Endothelial cell of umbilical vein (primary cell): Measurements from ENCODE around the gene ARHGAP10. TPM values are rescaled to one million over a fixed set of nuclear protein-coding genes. Genes with fewer than 3 reads are reported as not detected.

Experiments used
- BruUV-seq: library from RNA; stranded (reverse); fragments of 400-500 nt; replicated peaks from 2 replicates; lab custom pipeline; 2021; lab: Mats Ljungman, UMichigan
- CTCF ChIA-PET: fragments of 300-600, 350-600 bp; sonication (Branson Sonifier 250); formaldehyde crosslinking; loops from one replicate; lab custom pipeline; 2021; ENCODE audit warnings: antibody characterized with exemption, inconsistent platforms; lab: Charles Lee
- POLR2A ChIA-PET: fragments of 300-600, 350-600 bp; sonication (Branson Sonifier 250); formaldehyde crosslinking; loops from one replicate; lab custom pipeline; 2021; ENCODE audit warnings: antibody characterized with exemption, inconsistent platforms; lab: Charles Lee
- DNase-seq: peaks from one replicate; pipeline ENCODE4 v3.0.0-alpha.2; 2011; ENCODE audit warnings: low read depth, low spot score
- FAIRE-seq: peaks from 2 replicates; lab custom pipeline; 2011; peaks lifted over from hg19 to GRCh38; lab: Jason Lieb, UNC
- H2AFZ ChIP-seq: 2 replicates; pipeline ENCODE4 v1.6.0; 2012; ENCODE audit warnings: low read depth, low read length, control low read depth, inconsistent platforms
- H3K27ac ChIP-seq: 2 replicates; pipeline ENCODE4 v1.5.1; 2011; ENCODE audit warnings: low read depth, mild to moderate bottlenecking, control low read depth, low read length, moderate library complexity; ENCODE audit not compliant: insufficient read depth
- H3K27me3 ChIP-seq, 2 experiments: 2 replicates each; pipeline versions ENCODE4 v1.6.0 to v1.6.1; 2011; ENCODE audit warnings: low read length in 2 of 2, mixed read lengths in 1 of 2; ENCODE audit not compliant: control insufficient read depth in 2 of 2, insufficient read depth in 2 of 2
- H3K36me3 ChIP-seq, 2 experiments: 2 replicates in 1 of 2; 3 replicates in 1 of 2; pipeline ENCODE4 v1.5.1; 2011; ENCODE audit warnings: low read length in 2 of 2, mild to moderate bottlenecking in 1 of 2, moderate library complexity in 1 of 2; ENCODE audit not compliant: control insufficient read depth in 2 of 2, insufficient read depth in 2 of 2; ENCODE audit errors: extremely low read depth in 1 of 2
- H3K4me1 ChIP-seq: 3 replicates; pipeline ENCODE4 v1.5.1; 2011; ENCODE audit warnings: mild to moderate bottlenecking, low read length; ENCODE audit not compliant: control insufficient read depth, insufficient read depth; ENCODE audit errors: extremely low read depth
- H3K4me2 ChIP-seq: 2 replicates; pipeline ENCODE4 v1.6.1; 2011; ENCODE audit warnings: low read length, control low read depth, mixed read lengths; ENCODE audit not compliant: insufficient read depth
- H3K4me3 ChIP-seq, 3 experiments: fragments of 200-600 bp in 1 of 3; sonication (generic), shearing (Covaris generic) in 1 of 3; replicated peaks in 1 of 3; 2 replicates each; pipeline ENCODE4 v1.5.1; 2011 to 2016; ENCODE audit warnings: control low read depth in 3 of 3, low read length in 3 of 3, mild to moderate bottlenecking in 2 of 3, inconsistent platforms in 1 of 3, low read depth in 1 of 3, moderate library complexity in 1 of 3; ENCODE audit not compliant: insufficient read depth in 1 of 3
- H3K79me2 ChIP-seq: 2 replicates; pipeline ENCODE4 v1.6.0; 2012; ENCODE audit warnings: low read length, inconsistent platforms; ENCODE audit not compliant: control insufficient read depth, insufficient read depth
- H3K9ac ChIP-seq: replicated peaks from 2 replicates; pipeline ENCODE3; 2011; ENCODE audit warnings: low read length, control low read depth; ENCODE audit not compliant: insufficient read depth; ENCODE audit errors: extremely low read depth
- H3K9me1 ChIP-seq: replicated peaks from 3 replicates; pipeline ENCODE4 v1.6.0; 2011; ENCODE audit warnings: mild to moderate bottlenecking, low read length; ENCODE audit not compliant: control insufficient read depth, insufficient read depth; ENCODE audit errors: extremely low read depth
- H3K9me3 ChIP-seq: replicated peaks from 2 replicates; pipeline ENCODE4 v1.5.1; 2012; ENCODE audit warnings: low read length, inconsistent platforms; ENCODE audit not compliant: control insufficient read depth, insufficient read depth
- H4K20me1 ChIP-seq: replicated peaks from 2 replicates; pipeline ENCODE3; 2011; ENCODE audit warnings: mild to moderate bottlenecking, low read length; ENCODE audit not compliant: control insufficient read depth, insufficient read depth; ENCODE audit errors: extremely low read depth
- EZH2 ChIP-seq: IDR thresholded peaks from 2 replicates; pipeline ENCODE4 v1.6.1; 2012; ENCODE audit warnings: borderline replicate concordance, low read depth, mild to moderate bottlenecking, moderate library complexity, low read length, inconsistent platforms; ENCODE audit not compliant: severe bottlenecking
- FOS ChIP-seq: IDR thresholded peaks from 2 replicates; pipeline ENCODE4 v1.6.1; 2011; ENCODE audit warnings: mild to moderate bottlenecking, low read length, moderate library complexity, borderline replicate concordance; ENCODE audit not compliant: insufficient read depth
- GATA2 ChIP-seq: IDR thresholded peaks from 2 replicates; pipeline ENCODE4 v1.7.0; 2011; ENCODE audit warnings: low read depth, mild to moderate bottlenecking, moderate library complexity, mixed read lengths, low read length; ENCODE audit not compliant: insufficient read length, insufficient read depth
- JUN ChIP-seq: IDR thresholded peaks from 2 replicates; pipeline ENCODE4 v1.6.1; 2011; ENCODE audit warnings: borderline replicate concordance, low read depth; ENCODE audit not compliant: insufficient read length, insufficient read depth
- MYC ChIP-seq: IDR thresholded peaks from one replicate; pipeline ENCODE4 v1.6.1; 2011; ENCODE audit warnings: mild to moderate bottlenecking, low read depth, low read length
- POLR2A ChIP-seq: IDR thresholded peaks from 2 replicates; pipeline ENCODE4 v1.6.1; 2012; ENCODE audit warnings: low read depth, mild to moderate bottlenecking, control low read depth, low read length
- POLR2AphosphoS5 ChIP-seq: IDR thresholded peaks from 2 replicates; pipeline ENCODE4 v1.6.1; 2012; ENCODE audit warnings: low read depth, mild to moderate bottlenecking, control low read depth, low read length, moderate library complexity; ENCODE audit not compliant: insufficient read depth
- dilution Hi-C: fragments of 300-500 bp; cut with MboI; formaldehyde crosslinking; loops from one replicate; pipeline ENCODE4 v1.15.0; 2019; ENCODE audit warnings: low sequenced_read_pairs; ENCODE audit not compliant: extremely low pct_ligation_motif_present
- intact Hi-C: fragments of 100-400 bp; cut with micrococcal nuclease; formaldehyde crosslinking; loops from one replicate; pipeline ENCODE4 v1.10.0; 2022
- polyA plus RNA-seq, 4 experiments: library from polyadenylated mRNA; depleted of rRNA in 3 of 4; stranded (reverse) in 3 of 4; unstranded in 1 of 4; fragments of >200 nt; gene quantifications; 2 replicates each; pipeline versions ENCODE4 v1.2.1 to v1.2.3, GENCODE V29; 2011 to 2012; ENCODE audit warnings: missing spikeins in 1 of 4
- total RNA-seq: library from RNA; stranded (reverse); gene quantifications from 2 replicates; pipeline ENCODE4 v1.2.3, GENCODE V29; 2021
- TF ChIP-seq, protein P1 (sequence below), 2 donors: IDR thresholded peaks; 1 replicate in 1 of 2; 2 replicates in 1 of 2; pipeline ENCODE4 v1.5.1; 2011; ENCODE audit warnings: low read length in 2 of 2, mild to moderate bottlenecking in 2 of 2, moderate library complexity in 2 of 2, control low read depth in 1 of 2, inconsistent platforms in 1 of 2, low read depth in 1 of 2; ENCODE audit not compliant: insufficient read depth in 1 of 2; ENCODE audit errors: extremely low read depth in 1 of 2
- TF ChIP-seq, protein P2 (sequence below): IDR thresholded peaks from 2 replicates; pipeline ENCODE4 v1.6.1; 2011; ENCODE audit not compliant: insufficient read depth, insufficient read length

The ARHGAP10 gene
- total and polyA plus RNA-seq, 2 donors (not counting 3 experiments of a cell fraction or from before 2014, with no cell fraction given), result 20.4 to 36.7 TPM

DNA sequence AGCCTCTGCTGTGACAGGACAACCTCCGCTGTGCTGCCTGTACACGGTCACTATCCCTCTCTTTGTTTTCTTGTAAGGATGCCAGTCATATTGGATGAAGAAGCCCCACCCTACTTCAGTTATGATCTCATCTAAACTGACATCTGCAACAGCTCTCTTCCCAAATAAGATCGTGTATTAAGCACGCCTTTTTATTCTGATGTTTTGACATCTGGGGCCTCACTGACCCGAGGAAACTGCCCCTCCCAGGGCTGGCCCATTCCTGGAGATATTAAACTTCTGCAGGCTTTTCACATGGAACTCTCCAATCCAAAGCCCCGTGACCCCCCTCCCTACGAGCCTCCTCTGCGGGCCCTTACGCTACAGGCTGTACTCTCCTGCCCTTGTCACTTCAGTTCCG is 232.0 kb downstream of the ARHGAP10 start:
- no peak overlapping the region for H3K4me3 ChIP-seq

More for the DNA sequence above, 232.0 kb downstream of the ARHGAP10 start:
- Histone ChIP-seq H3K36me3 (no peaks in the 10 kb centered on the region), H2AFZ (no peak overlapping the region), H3K27ac (no peak overlapping the region), H3K9me1 (no peaks in the 10 kb centered on the region), H3K4me1 (no peaks in the 10 kb centered on the region), H3K9ac (no peak overlapping the region), H3K4me2 (no peak overlapping the region), H4K20me1 (no peaks in the 10 kb centered on the region), H3K79me2 (no peaks in the 10 kb centered on the region), H3K27me3 (no peaks in the 10 kb centered on the region), H3K9me3 (no peaks in the 10 kb centered on the region)
- ChIA-PET CTCF (no interaction called here), POLR2A (no interaction called here)
- no TSS peak for BruUV-seq
- FAIRE-seq (no peak), DNase-seq (no peak)
- intact Hi-C loops (no loop called here), dilution Hi-C loops (no loop called here)
- TF ChIP-seq POLR2AphosphoS5, result no peak
- TF ChIP-seq, protein P1, sequence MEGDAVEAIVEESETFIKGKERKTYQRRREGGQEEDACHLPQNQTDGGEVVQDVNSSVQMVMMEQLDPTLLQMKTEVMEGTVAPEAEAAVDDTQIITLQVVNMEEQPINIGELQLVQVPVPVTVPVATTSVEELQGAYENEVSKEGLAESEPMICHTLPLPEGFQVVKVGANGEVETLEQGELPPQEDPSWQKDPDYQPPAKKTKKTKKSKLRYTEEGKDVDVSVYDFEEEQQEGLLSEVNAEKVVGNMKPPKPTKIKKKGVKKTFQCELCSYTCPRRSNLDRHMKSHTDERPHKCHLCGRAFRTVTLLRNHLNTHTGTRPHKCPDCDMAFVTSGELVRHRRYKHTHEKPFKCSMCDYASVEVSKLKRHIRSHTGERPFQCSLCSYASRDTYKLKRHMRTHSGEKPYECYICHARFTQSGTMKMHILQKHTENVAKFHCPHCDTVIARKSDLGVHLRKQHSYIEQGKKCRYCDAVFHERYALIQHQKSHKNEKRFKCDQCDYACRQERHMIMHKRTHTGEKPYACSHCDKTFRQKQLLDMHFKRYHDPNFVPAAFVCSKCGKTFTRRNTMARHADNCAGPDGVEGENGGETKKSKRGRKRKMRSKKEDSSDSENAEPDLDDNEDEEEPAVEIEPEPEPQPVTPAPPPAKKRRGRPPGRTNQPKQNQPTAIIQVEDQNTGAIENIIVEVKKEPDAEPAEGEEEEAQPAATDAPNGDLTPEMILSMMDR (IDR thresholded peaks at IDR 0.05; ENCODE audit: extremely low read depth in 1 of 2, insufficient read depth in 1 of 2, low read depth in 1 of 2, low read length in 2 of 2), result no peak
- TF ChIP-seq FOS, result no peak
- TF ChIP-seq JUN, result no peak
- no peak for TF ChIP-seq EZH2
- TF ChIP-seq GATA2, result no peak
- TF ChIP-seq MYC, result no peak
- no peak for TF ChIP-seq POLR2A
- TF ChIP-seq, protein P2, sequence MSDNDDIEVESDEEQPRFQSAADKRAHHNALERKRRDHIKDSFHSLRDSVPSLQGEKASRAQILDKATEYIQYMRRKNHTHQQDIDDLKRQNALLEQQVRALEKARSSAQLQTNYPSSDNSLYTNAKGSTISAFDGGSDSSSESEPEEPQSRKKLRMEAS, result no peak
